Brain microvascular endothelial cell (primary cell): ENCODE results near the gene NBAS.

Experiments
- DNase-seq: peaks from one replicate; pipeline ENCODE4 v3.0.0-alpha.2; 2020
- H3K27ac ChIP-seq: fragments of 250-450 bp; sonication (Bioruptor Pico); 2 replicates; pipeline ENCODE4 v1.5.1; 2020; ENCODE audit warnings: mild to moderate bottlenecking, moderate library complexity
- H3K27me3 ChIP-seq: fragments of 250-450 bp; sonication (Bioruptor Pico); replicated peaks from 2 replicates; pipeline ENCODE4 v1.5.1; 2020; ENCODE audit warnings: mild to moderate bottlenecking
- H3K36me3 ChIP-seq: fragments of 250-450 bp; sonication (Bioruptor Pico); replicated peaks from 2 replicates; pipeline ENCODE4 v1.5.1; 2020; ENCODE audit warnings: mild to moderate bottlenecking
- H3K4me3 ChIP-seq: 2 replicates; pipeline ENCODE4 v1.5.1; 2011; ENCODE audit warnings: low read depth, mild to moderate bottlenecking, control low read depth, low read length, moderate library complexity
- in situ Hi-C: cut with HindIII; loops from 2 replicates; pipeline ENCODE4 v1.10.0; 2017; ENCODE audit warnings: low sequenced_read_pairs, low pct_ligation_motif_present
- TF ChIP-seq, protein P1 (sequence below): IDR thresholded peaks from 2 replicates; pipeline ENCODE4 v1.5.1; 2011; ENCODE audit warnings: low read depth, mild to moderate bottlenecking, moderate library complexity, low read length, control low read depth, inconsistent platforms; ENCODE audit errors: missing control alignments

Gene NBAS

GRCh38 chr2:15584767-15585469 lies 23.8 kb upstream of the NBAS start:
- TF ChIP-seq, protein P1, sequence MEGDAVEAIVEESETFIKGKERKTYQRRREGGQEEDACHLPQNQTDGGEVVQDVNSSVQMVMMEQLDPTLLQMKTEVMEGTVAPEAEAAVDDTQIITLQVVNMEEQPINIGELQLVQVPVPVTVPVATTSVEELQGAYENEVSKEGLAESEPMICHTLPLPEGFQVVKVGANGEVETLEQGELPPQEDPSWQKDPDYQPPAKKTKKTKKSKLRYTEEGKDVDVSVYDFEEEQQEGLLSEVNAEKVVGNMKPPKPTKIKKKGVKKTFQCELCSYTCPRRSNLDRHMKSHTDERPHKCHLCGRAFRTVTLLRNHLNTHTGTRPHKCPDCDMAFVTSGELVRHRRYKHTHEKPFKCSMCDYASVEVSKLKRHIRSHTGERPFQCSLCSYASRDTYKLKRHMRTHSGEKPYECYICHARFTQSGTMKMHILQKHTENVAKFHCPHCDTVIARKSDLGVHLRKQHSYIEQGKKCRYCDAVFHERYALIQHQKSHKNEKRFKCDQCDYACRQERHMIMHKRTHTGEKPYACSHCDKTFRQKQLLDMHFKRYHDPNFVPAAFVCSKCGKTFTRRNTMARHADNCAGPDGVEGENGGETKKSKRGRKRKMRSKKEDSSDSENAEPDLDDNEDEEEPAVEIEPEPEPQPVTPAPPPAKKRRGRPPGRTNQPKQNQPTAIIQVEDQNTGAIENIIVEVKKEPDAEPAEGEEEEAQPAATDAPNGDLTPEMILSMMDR, result no peak
- H3K27ac ChIP-seq, result no peak overlapping the region
- H3K27me3 ChIP-seq, result no peaks in the 10 kb centered on the region
- in situ Hi-C loops, result no loop called here
- peak; percentile 20 for DNase-seq
- no peaks in the 10 kb centered on the region for H3K36me3 ChIP-seq
- no peak overlapping the region for H3K4me3 ChIP-seq

- no peak for DNase-seq
Measured at GRCh38 chr2:15584316-15584715, 23.2 kb upstream of the NBAS start.

DNA sequence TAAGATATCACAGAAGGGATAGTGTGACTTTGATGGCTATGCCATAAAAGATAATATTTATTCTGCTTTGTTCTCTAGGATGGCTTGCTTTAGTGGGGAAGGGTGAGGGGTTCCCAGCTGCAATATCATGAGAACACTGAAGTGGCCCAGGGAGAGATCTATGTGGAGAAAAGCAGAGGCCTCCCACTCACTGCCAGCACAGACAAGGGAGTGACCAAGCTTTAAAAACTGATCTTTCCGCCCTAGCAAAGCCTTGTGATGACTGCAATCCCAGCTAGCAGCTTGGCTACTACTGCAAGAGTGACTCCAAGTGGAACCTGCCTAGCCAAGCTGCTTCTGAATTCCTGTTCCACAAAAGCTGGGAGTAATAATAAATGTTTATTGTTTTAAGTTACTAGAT lies 22.7 kb upstream of the NBAS start:
- DNase-seq, result no peak
- in situ Hi-C loops, result no loop called here

More at GRCh38 chr2:15584316-15584715, 23.2 kb upstream of the NBAS start:
- Histone ChIP-seq H3K27ac (no peak overlapping the region), H3K27me3 (no peaks in the 10 kb centered on the region), H3K36me3 (no peaks in the 10 kb centered on the region), H3K4me3 (no peak overlapping the region)
- in situ Hi-C loops, result no loop called here
- TF ChIP-seq, protein P1, result no peak

GRCh38 chr2:15582710-15583357 lies 21.7 kb upstream of the NBAS start:
- Histone ChIP-seq H3K36me3 (no peaks in the 10 kb centered on the region), H3K4me3 (no peak overlapping the region), H3K27me3 (no peaks in the 10 kb centered on the region), H3K27ac (no peak overlapping the region)
- in situ Hi-C loops, result no loop called here
- TF ChIP-seq, protein P1, result no peak
- DNase-seq, result no peak

More for the DNA sequence above, 22.7 kb upstream of the NBAS start:
- TF ChIP-seq, protein P1, result no peak
- H3K27ac ChIP-seq, result no peak overlapping the region
- H3K4me3 ChIP-seq, result no peak overlapping the region
- H3K27me3 ChIP-seq, result no peaks in the 10 kb centered on the region
- H3K36me3 ChIP-seq, result no peaks in the 10 kb centered on the region

GRCh38 chr2:15580451-15580850 lies 19.3 kb upstream of the NBAS start:
- Histone ChIP-seq H3K4me3 (no peak overlapping the region), H3K27me3 (no peaks in the 10 kb centered on the region), H3K36me3 (no peaks in the 10 kb centered on the region), H3K27ac (no peak overlapping the region)
- in situ Hi-C loops, result no loop called here
- TF ChIP-seq, protein P1, result no peak
- no peak for DNase-seq

GRCh38 chr2:15579641-15580040 lies 18.5 kb upstream of the NBAS start:
- Histone ChIP-seq H3K27ac (no peak overlapping the region), H3K36me3 (no peaks in the 10 kb centered on the region), H3K27me3 (no peaks in the 10 kb centered on the region), H3K4me3 (no peak overlapping the region)
- TF ChIP-seq, protein P1, result no peak
- in situ Hi-C loops, result no loop called here
- DNase-seq, result no peak
